HG02571 (cell line): ENCODE data around the gene CEP112.
"Not testable (repeated sequence)": the region's sequence is repeated elsewhere in the genome, so short reads cannot be mapped to it uniquely, and the experiment has no call there.

Source experiments
- ATAC-seq: cut with Tn5 transposase; IDR thresholded peaks from one replicate; pipeline ENCODE4 v1.9.1; 2021; ENCODE audit warnings: mild to moderate bottlenecking, moderate library complexity; ENCODE audit not compliant: unreplicated experiment

The CEP112 gene

DNA sequence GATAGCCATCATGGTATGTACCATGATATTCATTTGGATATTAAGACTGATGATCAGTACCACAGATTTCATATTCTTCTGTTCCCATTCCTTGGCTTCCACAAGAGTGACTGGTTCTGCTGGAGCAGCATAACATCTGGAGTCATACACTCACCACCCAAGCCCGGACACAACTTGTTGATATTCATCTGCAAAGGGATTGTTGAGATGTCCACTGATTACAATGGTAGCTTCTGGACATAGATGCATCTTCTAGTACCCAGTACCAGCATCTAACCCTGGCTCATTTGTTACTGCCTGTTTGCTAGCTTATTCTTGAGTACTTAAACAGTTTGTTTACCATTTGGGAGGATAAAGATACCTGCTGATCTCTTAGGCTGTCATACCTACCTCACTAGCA is 394.8 kb downstream of the CEP112 start:
- ATAC-seq = no peak

DNA sequence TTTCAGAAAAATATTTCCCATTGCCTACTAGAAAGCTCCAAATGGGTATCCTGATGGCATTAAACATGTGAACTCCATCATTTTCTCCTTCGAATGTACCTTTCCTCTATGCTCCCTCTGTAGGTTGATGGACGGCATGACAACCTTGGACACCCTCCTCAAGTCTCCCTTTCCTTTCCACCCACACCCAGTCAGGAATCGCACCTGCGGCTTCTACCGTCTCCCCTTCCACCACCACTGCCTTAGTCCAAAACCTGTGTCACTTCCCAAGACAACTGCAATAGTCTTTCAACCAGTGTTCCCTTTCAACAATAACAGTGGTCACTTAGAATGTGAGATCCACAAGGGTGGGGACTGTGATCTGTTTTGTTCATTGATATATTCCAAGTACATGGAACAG is 397.4 kb downstream of the CEP112 start:
- ATAC-seq = no peak

DNA sequence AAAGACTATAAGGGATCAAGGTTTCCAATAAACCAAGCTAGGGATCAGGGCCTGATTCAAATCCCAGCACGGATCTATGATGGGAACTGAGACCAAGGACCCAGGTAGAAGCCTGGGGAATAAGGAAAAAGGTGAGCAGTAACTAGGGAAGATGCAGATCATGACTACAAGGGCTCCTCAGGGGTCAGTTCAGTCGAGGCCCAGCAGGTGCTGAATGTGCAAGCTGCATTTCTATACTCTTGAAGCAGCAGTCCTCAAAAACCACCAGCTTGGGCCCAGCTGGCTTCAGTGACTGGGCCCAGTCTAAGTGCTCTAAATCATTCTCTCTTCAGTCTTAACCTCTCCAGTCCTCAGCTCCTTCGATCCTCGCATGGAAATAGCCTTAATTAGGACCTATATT is 401.7 kb downstream of the CEP112 start:
- no peak for ATAC-seq

DNA sequence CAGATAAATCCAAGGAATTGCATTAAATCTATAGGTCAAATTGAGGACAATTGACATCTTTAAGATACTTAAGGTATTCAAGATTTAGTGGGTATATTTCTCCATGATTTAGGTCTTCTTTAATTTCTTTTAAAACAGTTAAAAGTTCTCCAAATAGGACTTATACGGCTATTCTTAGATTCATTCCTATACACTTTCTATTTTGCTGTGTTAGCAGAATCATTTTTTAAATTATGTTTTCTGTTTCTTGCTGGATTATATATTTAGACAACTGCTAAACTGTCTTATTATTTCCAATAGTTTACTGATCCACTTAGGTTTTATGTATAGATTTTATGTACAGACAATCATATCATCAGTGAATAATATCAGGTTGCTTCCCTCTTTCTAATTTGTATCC is 404.4 kb downstream of the CEP112 start:
- no peak for ATAC-seq

DNA sequence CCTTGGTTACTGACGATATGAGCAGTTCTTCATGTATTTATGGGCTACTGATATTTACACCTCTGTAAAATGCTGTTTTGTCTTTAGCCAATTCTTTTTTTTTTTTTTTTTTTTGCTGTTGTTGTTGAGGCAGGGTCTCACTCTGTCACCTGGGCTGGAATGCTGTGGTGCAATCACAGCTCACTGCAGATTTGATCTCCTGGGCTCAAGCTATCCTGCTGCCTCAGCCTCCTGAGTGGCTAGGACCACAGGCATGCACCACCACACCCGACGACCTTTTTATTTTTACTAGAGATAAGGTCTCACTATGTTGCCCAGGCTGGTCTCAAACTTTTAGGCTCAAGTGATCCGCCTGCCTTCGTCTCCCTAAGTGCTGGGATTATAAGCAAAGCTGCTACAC is 405.5 kb downstream of the CEP112 start:
- ATAC-seq = no peak

DNA sequence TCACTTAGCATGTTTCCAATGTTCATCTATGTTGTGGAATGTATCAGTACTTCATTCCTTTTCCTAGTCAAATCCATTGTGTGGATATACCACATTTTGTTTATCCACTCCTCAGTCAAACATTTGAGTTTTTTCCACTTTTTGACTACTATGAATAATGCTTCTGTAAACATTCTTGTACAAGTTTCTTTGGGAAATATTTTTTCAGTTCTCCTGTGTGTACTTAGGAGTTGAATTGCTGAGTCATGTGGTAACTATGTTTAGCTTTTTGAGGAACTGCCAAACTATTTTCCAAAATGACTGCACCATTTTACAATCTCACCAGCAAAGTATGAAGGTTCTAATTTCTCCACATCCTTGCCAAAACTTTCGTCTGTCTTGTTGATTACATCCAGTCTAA is 406.8 kb downstream of the CEP112 start:
- no peak for ATAC-seq

DNA sequence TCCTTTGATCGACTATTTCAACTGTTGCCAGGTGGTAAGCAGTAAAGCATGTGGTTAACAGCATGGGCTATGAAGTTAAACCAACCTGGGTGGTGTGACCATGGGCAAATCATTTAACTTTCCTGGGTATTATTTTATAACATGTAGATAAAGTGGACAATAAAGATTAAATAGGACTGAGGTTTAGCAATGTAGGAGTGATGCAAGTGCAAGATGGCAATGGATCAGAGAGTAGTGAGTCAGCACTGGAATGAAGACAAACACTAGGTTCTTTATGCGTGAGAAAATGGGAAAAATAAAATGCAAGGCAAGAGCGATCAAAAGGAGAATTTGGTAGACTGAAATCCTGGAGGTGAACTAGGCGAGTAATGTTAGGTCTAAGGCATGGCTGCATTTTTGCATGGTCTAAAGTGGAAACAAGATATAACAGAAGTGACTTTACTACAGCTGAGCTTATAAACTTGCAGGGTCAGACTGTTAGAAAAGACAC is 408.0 kb downstream of the CEP112 start:
- ATAC-seq = no peak

DNA sequence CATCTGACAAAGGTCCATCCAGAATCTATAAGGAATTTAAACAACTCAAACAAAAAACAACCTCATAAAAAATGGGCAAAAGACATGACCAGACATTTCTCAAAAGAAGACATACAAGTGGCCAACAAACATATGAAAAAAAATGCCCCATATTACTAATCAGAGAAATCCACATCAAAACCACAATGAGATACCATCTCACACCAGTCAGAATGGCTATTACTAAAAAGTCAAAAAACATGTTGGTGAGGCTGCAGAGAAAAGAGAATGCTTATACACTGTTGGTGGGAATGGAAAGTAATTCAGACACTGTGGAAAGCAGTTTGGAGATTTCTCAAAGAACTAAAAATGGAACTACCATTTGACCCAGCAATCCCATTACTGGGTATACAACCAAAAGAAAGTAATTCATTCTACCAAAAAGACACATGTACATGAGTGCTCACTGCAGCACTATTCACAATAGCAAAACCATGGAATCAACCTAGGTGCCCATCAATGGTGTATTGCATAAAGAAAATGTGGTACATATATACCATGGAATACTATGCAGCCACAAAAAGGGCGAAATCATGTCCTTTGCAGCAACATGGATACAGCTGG is 409.7 kb downstream of the CEP112 start:
- ATAC-seq = not testable (repeated sequence)

DNA sequence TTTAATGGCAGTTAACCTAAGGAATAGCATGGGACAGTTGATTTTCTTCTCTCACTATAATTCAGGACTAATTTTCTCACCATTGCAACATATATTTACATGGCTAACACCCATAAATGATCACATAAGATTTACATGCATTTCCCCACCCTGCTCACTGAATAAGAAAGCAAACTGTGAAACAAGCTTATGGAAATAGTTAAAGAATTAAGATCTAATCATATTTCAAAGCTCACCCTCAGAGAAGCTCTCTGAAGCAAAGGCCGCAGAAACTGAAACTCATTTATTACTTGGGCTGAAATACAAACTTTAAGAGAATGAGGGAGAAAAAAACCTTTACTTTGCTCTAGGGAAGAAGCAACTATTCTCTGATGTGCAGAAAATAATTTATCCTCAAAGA is 411.8 kb downstream of the CEP112 start:
- no peak for ATAC-seq

DNA sequence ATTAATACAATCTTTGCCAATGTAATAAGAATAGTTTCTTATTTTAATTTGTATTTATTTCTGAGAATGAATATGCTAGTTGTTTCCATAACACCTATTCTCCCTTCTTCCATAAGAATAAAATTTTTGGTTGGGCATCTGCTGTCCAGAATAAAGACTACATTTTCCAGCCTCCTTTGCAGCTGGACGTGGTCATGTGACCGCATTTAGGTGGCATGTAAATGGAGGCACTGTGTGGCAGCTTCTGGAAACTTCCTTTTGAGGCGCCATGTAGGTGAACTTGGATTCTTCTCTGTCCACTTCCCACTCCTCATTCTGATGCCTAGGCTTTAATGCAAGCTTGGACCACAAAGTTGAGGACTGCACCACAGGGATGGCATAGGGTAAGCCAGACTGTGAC is 415.0 kb downstream of the CEP112 start:
- ATAC-seq = no peak

DNA sequence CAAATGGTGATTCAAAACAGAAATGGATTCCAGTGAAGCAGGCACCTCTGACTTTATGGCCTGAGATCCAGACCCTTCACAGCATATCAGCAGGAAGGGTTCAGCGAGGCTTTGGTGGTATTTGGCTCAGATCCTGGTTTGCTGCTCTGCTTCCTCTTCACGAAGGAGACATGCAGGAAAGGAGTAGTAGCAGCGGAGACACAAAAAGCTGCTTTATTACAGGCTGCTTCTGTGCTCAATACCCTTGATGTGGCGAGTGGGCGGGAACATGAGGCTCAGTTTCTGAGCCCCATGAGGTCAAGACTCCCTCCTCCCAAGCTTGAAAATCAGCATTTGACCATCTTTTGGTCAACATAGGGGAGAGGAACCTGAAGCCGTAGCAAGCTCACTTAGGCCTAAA is 417.1 kb downstream of the CEP112 start:
- ATAC-seq = no peak

DNA sequence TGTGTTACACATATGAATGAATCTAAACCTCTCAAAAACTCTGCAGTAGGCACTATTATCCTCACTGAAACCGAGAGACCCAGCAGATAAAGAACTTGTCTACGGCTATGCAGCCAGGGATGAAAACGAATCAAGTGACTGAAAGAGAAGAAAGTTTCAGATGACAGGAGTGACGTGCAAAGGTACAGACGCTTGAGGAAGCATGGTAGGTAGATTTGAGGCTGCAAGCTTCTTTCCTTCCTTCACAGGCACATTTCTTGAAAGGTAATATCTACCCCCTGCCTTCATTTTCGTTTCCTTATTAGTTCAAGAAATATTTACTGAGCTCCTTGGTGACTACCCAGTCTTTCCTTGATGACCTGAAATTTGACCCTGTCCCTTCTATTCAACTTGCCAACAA is 418.9 kb downstream of the CEP112 start:
- ATAC-seq = no peak

DNA sequence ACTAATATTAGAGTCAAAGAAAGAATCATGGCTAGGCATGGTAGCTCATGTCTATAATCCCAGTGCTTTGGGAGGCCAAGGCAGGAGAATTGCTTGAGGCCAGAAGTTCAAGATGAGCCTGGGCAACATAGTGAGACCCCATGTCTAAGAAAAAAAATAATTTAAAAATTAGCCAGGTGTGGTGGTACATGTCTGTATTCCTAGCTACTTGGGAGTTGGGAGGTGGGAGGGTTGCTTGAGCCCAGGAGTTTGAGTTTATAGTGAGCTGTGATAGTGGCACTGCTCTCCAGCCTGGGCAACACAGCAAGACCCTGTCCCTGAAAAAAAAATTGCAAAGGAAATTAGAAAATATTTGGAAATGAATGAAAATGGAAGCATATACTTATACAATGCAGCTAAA is 420.2 kb downstream of the CEP112 start:
- ATAC-seq = no peak

DNA sequence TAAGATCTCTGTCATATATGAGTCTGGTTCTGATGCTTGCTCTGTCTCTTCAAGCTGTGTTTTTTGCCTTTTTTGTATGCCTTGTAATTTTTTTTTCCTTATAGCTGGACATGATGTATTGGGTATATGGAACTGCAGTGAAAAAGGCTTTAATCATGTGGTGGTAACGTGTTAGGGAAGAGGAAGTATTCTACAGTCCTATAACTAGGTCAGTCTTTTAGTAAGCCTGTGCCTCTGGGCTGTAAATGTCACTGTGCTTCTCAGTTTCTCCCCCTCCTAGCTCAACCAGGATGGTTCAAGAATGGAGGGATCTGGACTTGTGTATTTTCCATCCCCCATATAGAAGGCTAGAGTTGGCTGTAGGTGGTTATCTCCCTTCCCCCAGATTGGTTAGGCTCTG is 428.1 kb downstream of the CEP112 start:
- no peak for ATAC-seq

DNA sequence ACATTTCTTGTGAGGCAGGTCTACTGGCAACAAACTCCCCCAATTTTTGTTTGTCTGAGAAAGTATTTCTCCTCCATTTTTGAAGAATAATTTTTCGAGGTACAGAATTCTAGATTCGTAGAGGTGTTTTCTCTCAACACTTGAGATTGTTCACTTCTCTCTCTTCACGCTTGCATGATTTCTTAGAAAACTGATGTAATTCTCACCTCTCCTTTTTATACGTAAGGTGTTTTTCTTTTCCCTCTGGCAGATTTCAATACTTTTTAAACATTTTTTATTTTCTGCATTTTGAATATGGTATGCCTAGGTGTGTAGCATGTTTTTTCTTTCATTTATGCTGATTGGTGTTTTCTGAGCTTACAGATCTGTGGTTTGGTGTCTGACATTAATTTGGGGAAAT is 429.0 kb downstream of the CEP112 start:
- no peak for ATAC-seq

DNA sequence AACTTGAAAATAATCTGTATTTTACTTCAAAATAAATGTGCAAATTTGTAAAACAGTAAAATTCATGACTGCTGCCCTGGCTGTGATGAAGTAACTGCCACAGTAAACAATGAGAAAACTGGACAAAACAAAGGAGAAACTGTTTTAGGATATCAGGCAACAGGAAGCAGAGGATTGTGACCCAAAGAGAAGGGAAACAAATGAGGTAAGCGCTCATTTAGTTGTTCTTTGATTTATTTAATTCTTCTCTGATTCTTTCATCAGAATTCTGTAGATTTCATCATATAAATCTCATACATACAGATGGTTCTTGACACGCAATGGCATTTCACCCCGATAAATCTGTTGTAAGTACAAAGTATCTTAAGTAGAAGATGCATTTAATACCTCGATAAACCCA is 432.4 kb downstream of the CEP112 start:
- no peak for ATAC-seq

DNA sequence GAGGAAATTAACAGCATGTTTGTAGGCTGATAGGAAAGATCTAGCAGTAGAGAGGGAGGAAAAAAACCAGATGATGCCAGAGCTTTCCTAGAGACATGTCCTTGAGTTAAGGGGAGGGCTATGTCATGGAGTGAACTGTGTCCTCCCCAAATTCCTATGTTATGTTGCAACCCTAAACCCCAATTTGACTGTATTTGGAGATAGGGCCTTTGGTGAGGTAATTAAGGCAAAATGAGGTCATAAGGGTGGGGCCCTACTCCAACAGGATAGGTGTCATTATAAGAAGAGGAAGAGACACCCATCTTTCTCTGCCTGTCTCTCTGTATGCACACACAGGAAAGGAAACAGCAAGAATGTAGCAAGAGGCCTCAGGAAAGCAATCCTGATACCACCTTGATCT is 435.2 kb downstream of the CEP112 start:
- no peak for ATAC-seq

DNA sequence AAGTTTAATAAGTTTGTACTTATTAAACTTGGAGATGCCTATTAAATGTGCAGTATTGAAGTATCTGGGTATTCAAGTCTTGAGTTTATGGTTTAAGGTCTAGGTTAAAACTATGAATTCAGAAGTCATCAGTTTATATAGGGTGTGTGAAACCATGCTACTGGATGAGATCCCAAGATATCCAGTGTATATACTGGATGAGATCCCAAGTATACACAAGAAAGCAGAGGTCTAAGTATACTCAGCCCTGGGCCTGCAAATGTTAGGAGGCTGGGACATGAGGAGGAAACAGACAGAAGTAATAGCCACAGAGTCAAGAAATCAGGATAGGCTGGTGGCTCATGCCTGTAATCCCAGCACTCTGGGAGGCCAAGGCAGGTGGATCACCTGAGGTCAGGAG is 436.1 kb downstream of the CEP112 start:
- ATAC-seq = no peak

DNA sequence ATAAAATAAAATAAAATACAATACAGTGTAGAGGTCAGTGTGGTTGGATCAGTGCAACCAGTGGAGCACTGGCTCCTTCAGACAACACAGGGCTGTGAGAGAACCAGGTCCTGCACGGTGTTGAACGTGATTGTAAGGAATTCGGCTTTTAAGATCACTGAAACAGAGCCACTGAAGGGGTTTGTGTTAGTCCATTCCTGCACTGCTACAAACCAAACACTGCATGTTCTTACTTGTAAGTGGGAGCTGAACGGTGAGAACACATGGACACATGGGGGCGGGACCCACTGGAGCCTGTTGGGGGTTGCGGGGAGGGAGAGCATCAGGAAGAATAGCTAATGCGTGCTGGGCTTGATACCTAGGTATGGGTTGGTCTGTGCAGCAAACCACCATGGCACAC is 437.3 kb downstream of the CEP112 start:
- no peak for ATAC-seq

DNA sequence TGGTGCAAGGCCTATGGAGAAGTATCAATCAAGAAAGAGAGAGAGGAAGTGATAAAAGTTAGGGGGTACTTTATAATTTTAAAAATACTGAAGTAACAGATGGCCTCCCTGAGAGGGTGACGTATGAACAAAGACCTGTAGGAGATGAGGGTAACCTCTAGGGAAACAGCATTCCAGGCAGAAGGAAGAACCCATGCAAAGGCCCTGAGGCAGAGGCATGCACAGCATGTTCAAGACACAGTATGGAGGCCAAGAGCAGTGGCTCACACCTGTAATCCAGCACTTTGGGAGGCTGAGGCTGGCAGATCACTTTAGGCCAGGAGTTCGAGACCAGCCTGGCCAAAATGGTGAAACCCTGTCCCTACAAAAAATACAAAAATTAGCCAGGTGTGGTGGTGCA is 437.9 kb downstream of the CEP112 start:
- ATAC-seq = no peak

DNA sequence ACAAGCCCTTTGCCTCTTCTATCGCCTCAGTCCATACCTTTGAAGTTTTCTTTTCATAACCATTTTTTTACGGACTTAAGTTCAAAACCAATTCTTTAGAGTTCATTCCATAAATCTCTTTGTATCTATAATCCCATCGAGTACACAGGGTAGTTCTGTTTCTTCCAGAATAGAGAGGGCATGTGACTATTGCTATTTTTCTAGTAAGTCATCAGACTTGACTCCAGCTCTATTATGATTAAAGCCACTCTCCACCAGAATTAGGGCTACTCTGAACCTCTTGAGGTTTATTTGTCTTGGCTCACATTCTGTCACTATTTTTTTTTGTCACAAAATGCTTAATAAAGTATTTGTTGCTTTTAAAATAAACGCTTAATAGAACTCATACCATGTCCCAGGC is 438.6 kb downstream of the CEP112 start:
- no peak for ATAC-seq

DNA sequence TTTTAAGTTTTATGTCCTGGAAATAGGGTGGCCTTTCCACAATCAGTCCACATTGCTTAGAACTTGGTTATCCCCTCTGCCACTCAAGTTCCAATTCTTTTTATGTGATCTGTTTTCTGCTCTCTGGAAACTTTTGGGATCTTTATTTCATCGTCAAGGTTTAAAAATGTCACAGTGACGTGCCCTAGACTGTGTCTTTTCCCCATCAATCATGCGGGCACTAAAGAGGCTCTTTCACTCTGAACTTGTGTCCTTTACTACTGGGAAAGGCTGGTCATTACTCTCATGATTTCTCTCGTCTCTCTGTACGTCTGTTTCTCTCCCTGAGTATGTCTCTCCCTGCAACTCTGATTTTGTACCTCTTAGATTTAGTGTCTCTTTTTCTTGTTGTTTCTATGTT is 440.7 kb downstream of the CEP112 start:
- no peak for ATAC-seq

DNA sequence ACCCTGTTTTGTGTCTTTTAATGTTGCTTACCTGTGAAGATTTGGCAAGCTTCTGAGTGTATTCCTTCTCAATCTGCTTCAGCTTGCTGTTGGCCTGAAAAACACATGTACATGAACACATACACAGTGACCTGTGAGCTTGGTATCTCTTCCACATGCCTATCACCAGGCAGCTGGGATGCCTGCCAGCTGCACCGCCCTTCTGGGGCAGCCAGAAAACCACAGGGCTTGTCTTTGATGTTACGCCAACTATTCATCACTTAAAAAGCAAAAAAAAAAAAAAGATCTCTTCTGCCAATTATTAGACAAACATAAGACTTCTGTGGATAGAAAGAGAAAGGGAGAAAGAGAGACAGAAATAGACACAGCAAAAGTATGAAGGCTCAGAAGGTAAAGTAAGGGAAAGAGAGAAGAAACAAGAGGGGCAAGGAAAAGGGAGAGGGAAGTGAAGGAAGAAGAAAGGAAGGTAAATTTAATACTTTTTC is 441.3 kb downstream of the CEP112 start:
- ATAC-seq = no peak
